Stimulated activated CD8-positive, alpha-beta memory T cell treated with anti-CD3 and anti-CD28 coated beads, Interleukin-7, amount 100 ng/mL, for 24 hours (primary cell): Measurements from ENCODE around the gene HOXA13.

Experiments used
- DNase-seq: peaks from one replicate; pipeline ENCODE4 v3.0.0-alpha.2; 2020; ENCODE audit warnings: low read depth

HOXA13 gene

GRCh38 chr7:27192546-27193334 lies 7.2 kb downstream of the HOXA13 start:
- no peak for DNase-seq

GRCh38 chr7:27191833-27192545 lies 7.9 kb downstream of the HOXA13 start:
- DNase-seq, result no peak

DNA sequence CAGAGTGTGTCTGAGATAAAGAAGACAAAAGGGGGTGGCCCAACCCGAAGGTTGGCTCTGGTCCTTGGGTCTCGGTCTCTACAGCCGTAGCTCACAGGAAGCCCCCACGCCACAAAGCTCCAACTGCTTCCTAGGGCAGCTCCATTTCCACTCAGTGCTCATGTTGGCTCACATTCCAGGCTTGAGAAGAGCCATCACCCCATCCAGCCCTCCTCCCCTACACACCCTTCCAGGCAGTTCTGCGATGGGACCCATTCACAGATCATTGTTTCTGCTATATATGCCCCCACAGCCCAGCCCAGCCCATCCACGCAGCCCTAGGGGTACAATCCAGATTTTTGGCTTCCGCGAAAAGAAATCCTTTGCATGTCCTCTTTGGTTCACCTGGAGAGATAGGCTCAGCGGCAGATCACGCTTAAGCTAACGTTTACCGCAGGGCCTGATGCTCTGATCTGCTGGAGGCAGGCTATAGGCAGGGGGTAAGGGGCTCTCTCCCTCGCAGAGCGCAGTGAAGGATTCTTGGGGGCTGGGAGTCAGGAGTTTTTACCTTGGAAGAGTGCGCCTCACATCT lies 8.6 kb downstream of the HOXA13 start:
- DNase-seq, result no peak

- no peak for DNase-seq
Measured at GRCh38 chr7:27189997-27190748, 9.7 kb downstream of the HOXA13 start.

DNA sequence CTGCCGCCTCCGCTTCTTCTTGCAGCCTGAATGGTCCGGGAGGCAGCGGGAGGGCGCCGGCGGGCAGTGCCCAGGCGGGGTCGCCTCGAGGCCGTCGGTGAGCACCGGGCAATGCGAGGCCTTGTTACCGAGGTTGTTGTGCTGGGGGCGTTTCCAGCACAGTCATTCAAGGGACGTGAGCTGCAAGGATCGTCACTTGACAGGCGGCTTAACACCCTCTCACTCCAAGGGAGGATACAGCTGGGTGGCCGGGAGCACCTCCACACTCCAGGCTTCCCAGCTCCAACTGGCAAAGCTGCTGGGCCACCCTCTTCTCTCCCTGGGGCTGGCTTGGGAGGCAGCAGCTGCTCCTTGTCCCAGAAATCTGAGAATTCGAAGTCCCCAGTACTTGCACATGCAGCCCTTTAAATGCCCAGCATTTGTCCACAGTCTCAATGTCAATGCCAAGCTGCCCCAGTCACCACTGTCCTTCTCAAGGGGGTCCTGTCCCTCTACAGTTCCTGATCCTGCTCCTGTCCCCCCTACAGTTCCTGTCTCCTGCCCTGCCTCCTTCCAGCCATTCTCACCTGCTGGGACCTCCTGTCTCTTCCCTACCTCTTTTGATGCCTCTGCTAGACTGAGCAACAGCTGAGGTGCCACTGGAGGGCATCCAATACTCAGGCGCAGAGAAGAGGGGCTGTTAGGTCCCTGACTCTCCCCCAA lies 10.4 kb downstream of the HOXA13 start:
- no peak for DNase-seq

GRCh38 chr7:27188386-27189294 lies 11.3 kb downstream of the HOXA13 start:
- no peak for DNase-seq

GRCh38 chr7:27187475-27188385 lies 12.2 kb downstream of the HOXA13 start:
- no peak for DNase-seq

GRCh38 chr7:27186668-27187474 lies 13.0 kb downstream of the HOXA13 start:
- no peak for DNase-seq

GRCh38 chr7:27185854-27186667 lies 13.8 kb downstream of the HOXA13 start:
- DNase-seq, result no peak

DNA sequence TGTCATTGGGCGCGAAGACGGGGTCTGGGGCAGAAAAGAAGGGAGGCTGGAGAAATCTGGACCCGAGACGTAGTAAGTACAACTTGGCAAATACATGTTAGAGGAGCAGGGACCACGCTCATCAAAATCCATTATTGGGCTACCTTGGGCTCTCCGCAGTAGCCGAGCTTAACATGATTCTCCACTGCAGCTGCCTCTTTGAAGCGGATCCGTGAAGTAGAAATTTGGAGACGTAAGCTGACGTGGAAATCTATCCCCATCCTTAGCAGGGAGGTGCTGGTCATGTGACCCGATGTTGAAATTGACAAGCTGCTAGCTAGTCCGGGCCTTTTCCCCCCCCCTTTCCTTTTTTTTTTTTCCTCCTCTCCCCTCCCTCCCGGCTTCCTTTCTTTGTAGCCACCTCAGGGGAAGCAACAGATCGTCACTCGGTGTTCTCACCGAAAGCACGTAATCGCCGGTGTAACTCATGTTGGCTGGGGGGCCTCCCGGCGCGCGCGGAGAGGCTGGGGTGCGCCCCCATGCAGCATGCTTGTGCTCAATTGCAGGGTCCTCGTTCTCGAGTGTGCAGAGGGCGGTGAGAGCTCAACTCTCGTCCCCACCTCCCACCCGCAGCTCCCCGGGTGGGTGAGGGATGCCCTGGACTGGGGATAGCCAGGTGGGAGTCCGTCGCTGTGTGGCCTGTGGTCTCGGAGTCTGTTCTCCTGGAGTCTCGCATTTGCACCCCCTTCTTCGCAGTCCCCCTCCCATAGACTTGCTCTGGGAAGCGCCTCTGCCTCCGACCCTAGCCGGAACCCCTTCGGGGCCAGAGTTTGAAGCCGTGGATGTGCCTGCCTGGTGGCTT lies 14.7 kb downstream of the HOXA13 start, which contains the start of gene HOXA11:
Gene HOXA11 (minus strand): TSS at position 220 of the 841 bp plus-strand sequence. CDS start 88 bp downstream, at position 132.
- no peak for DNase-seq

- DNase-seq, result no peak
Measured at GRCh38 chr7:27184337-27185012, 15.4 kb downstream of the HOXA13 start.

DNA sequence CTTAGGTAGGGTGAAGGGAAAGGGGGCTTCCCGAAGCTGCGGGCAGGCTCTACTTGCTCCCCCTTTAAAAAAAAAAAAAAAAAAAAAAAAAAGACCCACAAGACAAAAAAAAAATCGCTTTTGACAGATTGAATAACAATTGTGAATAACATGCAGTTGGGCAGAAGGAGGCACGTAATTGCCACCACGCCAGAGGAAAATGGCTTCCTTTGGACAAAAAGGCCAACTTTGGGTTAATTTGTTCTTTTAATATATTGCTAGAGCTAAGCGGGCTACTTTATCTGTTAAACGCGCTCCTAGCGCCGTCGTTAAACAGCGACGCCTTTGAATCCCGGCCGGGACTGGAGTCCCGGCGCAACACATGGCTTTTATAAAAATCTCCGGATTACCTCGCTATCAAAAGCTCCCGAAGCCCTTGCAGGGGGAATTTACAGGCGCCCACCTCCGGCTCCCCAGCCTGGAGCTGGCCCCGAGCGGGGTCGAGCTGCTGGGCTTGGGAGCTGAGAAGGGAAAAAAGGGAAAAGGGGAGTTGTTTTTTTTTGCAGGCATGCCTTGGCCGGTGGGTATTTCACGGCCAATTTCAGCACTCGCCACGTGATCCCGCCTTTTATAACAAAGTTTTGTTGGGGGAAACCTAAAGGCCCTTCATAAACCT lies 16.1 kb downstream of the HOXA13 start:
- no peak for DNase-seq

GRCh38 chr7:27182861-27183681 lies 16.8 kb downstream of the HOXA13 start:
- DNase-seq, result no peak

DNA sequence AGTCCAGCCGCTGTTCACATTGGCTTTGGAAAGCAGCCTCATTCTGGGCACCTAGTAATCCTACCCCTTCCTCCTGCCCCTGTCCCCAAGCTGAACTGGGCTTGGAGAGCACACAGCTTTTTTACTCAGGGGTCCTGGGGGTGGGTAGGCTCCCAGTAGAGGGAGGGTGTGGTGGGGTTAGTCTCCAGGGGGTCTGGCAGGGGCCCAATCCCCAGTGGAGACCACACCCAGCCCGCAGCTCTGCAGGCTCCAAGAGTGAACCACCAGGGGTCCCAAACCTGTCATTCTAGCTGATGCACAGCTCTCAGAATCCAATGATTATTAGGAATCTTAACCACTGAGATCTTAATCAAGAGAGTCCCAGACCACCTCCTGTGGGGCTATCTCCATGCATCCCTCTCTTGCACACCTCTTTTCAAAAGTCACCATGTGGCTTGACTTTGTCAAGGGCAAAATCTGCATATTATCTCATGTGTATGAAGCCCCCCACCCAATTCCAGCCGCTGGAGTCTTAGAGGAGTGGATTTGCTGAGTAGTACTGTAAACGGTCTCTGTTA lies 17.5 kb downstream of the HOXA13 start:
- no peak for DNase-seq
